Trophoblast cell (in vitro differentiated cells and primary cell): ENCODE data around the gene ADK.
"Not testable (repeated sequence)": the region's sequence is repeated elsewhere in the genome, so short reads cannot be mapped to it uniquely, and the experiment has no call there.

ENCODE experiments used
- DNase-seq, 2 donors: peaks; one replicate each; pipeline ENCODE4 v3.0.0-alpha.2; 2016
- H2AFZ ChIP-seq: 2 replicates; pipeline ENCODE4 v1.6.1; 2013; ENCODE audit warnings: low read length, moderate library complexity, mild to moderate bottlenecking; ENCODE audit not compliant: insufficient read depth, poor library complexity
- H2AK5ac ChIP-seq: 2 replicates; pipeline ENCODE4 v1.6.1; 2013; ENCODE audit warnings: mild to moderate bottlenecking, low read length
- H2BK120ac ChIP-seq: 2 replicates; pipeline ENCODE4 v1.6.1; 2013; ENCODE audit warnings: low read length, mild to moderate bottlenecking, moderate library complexity; ENCODE audit not compliant: insufficient read depth, poor library complexity
- H2BK12ac ChIP-seq: 2 replicates; pipeline ENCODE4 v1.6.1; 2013; ENCODE audit warnings: mild to moderate bottlenecking, low read length, moderate library complexity
- H2BK5ac ChIP-seq: 2 replicates; pipeline ENCODE4 v1.6.1; 2013; ENCODE audit warnings: low read length, low read depth, moderate library complexity, mild to moderate bottlenecking; ENCODE audit not compliant: poor library complexity
- H3K14ac ChIP-seq: 2 replicates; pipeline ENCODE4 v1.6.1; 2013; ENCODE audit warnings: mild to moderate bottlenecking, low read length
- H3K18ac ChIP-seq: 2 replicates; pipeline ENCODE4 v1.6.1; 2013; ENCODE audit warnings: mild to moderate bottlenecking, low read length
- H3K23ac ChIP-seq: 2 replicates; pipeline ENCODE4 v1.6.1; 2013; ENCODE audit warnings: low read length
- H3K27ac ChIP-seq: 2 replicates; pipeline ENCODE4 v1.5.1; 2013; ENCODE audit warnings: low read depth, mild to moderate bottlenecking, inconsistent platforms, low read length, moderate library complexity
- H3K27me3 ChIP-seq: 2 replicates; pipeline ENCODE4 v1.6.1; 2013; ENCODE audit warnings: inconsistent platforms, mild to moderate bottlenecking, low read length, moderate library complexity; ENCODE audit not compliant: insufficient read depth
- H3K36me3 ChIP-seq, 2 experiments: 1 replicate in 1 of 2; 2 replicates in 1 of 2; pipeline ENCODE4 v1.6.1; 2013; ENCODE audit warnings: low read length in 2 of 2, mild to moderate bottlenecking in 2 of 2, moderate library complexity in 1 of 2; ENCODE audit not compliant: insufficient read depth in 2 of 2, control insufficient read depth in 1 of 2
- H3K4ac ChIP-seq: 2 replicates; pipeline ENCODE4 v1.6.1; 2013; ENCODE audit warnings: low read depth, mild to moderate bottlenecking, low read length, moderate library complexity
- H3K4me1 ChIP-seq, 2 experiments: 1 replicate in 1 of 2; 2 replicates in 1 of 2; pipeline ENCODE4 v1.6.1; 2013; ENCODE audit warnings: low read length in 2 of 2, mild to moderate bottlenecking in 2 of 2, moderate library complexity in 1 of 2; ENCODE audit not compliant: insufficient read depth in 2 of 2, control insufficient read depth in 1 of 2
- H3K4me2 ChIP-seq: 2 replicates; pipeline ENCODE4 v1.6.1; 2013; ENCODE audit warnings: inconsistent platforms, mild to moderate bottlenecking, low read length, moderate library complexity
- H3K4me3 ChIP-seq: 2 replicates; pipeline ENCODE4 v1.5.1; 2013; ENCODE audit warnings: mild to moderate bottlenecking, low read depth, low read length, inconsistent platforms
- H3K79me1 ChIP-seq: one replicate; pipeline ENCODE4 v1.6.1; 2013; ENCODE audit warnings: low read length
- H3K79me2 ChIP-seq: 2 replicates; pipeline ENCODE4 v1.6.1; 2013; ENCODE audit warnings: low read length, mild to moderate bottlenecking; ENCODE audit not compliant: control insufficient read depth, insufficient read depth, poor library complexity
- H3K9ac ChIP-seq: 2 replicates; pipeline ENCODE4 v1.6.1; 2013; ENCODE audit warnings: mild to moderate bottlenecking, low read length
- H3K9me3 ChIP-seq: 2 replicates; pipeline ENCODE4 v1.6.1; 2013; ENCODE audit warnings: low read depth, mild to moderate bottlenecking, control low read depth, inconsistent platforms, low read length; ENCODE audit not compliant: insufficient read depth
- H4K12ac ChIP-seq: 2 replicates; pipeline ENCODE4 v1.6.1; 2013; ENCODE audit warnings: low read depth, mild to moderate bottlenecking, low read length, moderate library complexity
- H4K8ac ChIP-seq: 2 replicates; pipeline ENCODE4 v1.6.1; 2013; ENCODE audit warnings: low read depth, mild to moderate bottlenecking, low read length, moderate library complexity
- H4K91ac ChIP-seq: one replicate; pipeline ENCODE4 v1.6.1; 2013; ENCODE audit warnings: low read depth, mild to moderate bottlenecking, low read length, moderate library complexity
- WGBS: extraction: QIAGEN DNeasy Blood & Tissue Kit; methylation state at CpG from one replicate; pipeline ENCODE4 v1.1.7; 2013; ENCODE audit warnings: missing lambda C conversion rate; ENCODE audit not compliant: insufficient read length, insufficient coverage; ENCODE audit errors: extremely low coverage; 5-methylcytosine and 5-hydroxymethylcytosine counted together

Gene ADK

GRCh38 chr10:74521526-74521925 is 370.5 kb downstream of the ADK start:
- Histone ChIP-seq H2AK5ac (no peak overlapping the region), H3K4ac (no peak overlapping the region), H3K79me2 (no peaks in the 10 kb centered on the region), H2BK5ac (no peak overlapping the region), H4K91ac (no peak overlapping the region), H4K8ac (no peak overlapping the region), H3K18ac (no peak overlapping the region), H3K4me3 (no peak overlapping the region), H3K27me3 (no peaks in the 10 kb centered on the region), H3K4me1 (no peaks in the 10 kb centered on the region), H3K27ac (no peak overlapping the region), H3K23ac (no peak overlapping the region), H4K12ac (no peak overlapping the region), H3K36me3 (no peaks in the 10 kb centered on the region), H3K14ac (no peak overlapping the region), H3K9me3 (no peaks in the 10 kb centered on the region), H2AFZ (no peak overlapping the region), H3K9ac (no peak overlapping the region), H3K4me2 (no peak overlapping the region), H3K79me1 (no peaks in the 10 kb centered on the region), H2BK120ac (no peak overlapping the region), H2BK12ac (no peak overlapping the region)
- DNase-seq, result no peak
- no CpG with 5 or more reads among the region's 1 CpG for WGBS

DNA sequence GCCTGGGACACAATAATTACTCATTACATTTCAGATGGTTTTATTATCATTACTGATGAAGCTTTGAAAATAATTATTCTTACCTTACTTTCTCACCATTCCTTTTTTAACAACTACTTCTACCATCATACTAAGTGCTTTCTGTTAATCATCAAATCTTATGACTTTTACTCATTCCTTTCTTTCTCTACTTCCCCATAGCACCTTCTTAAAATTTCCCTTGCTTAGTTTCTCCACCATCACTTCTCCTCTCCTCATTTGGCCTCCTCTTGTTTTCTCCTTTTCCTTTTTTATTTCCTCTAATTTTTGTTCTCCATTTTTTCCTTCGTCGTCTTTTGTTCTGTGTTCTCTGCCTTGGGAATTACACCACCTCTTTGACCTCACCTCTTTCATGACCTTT is 372.2 kb downstream of the ADK start:
- H3K4me3 ChIP-seq, result no peak overlapping the region
- no peaks in the 10 kb centered on the region for H3K79me2 ChIP-seq
- H3K9ac ChIP-seq, result no peak overlapping the region
- H2BK5ac ChIP-seq, result no peak overlapping the region
- H2BK120ac ChIP-seq, result no peak overlapping the region
- no peaks in the 10 kb centered on the region for H3K36me3 ChIP-seq
- no peak overlapping the region for H2AFZ ChIP-seq
- no peak overlapping the region for H4K91ac ChIP-seq
- no peaks in the 10 kb centered on the region for H3K27me3 ChIP-seq
- no peak overlapping the region for H2AK5ac ChIP-seq
- H3K9me3 ChIP-seq, result no peaks in the 10 kb centered on the region
- H4K8ac ChIP-seq, result no peak overlapping the region
- no peak overlapping the region for H2BK12ac ChIP-seq
- WGBS, result no CpG with 5 or more reads among the region's 2 CpGs
- H3K14ac ChIP-seq, result no peak overlapping the region
- no peaks in the 10 kb centered on the region for H3K4me1 ChIP-seq
- no peak overlapping the region for H3K18ac ChIP-seq
- H3K4ac ChIP-seq, result no peak overlapping the region
- no peak for DNase-seq
- H3K23ac ChIP-seq, result no peak overlapping the region
- no peak overlapping the region for H3K4me2 ChIP-seq
- no peaks in the 10 kb centered on the region for H3K79me1 ChIP-seq
- no peak overlapping the region for H4K12ac ChIP-seq
- H3K27ac ChIP-seq, result no peak overlapping the region

DNA sequence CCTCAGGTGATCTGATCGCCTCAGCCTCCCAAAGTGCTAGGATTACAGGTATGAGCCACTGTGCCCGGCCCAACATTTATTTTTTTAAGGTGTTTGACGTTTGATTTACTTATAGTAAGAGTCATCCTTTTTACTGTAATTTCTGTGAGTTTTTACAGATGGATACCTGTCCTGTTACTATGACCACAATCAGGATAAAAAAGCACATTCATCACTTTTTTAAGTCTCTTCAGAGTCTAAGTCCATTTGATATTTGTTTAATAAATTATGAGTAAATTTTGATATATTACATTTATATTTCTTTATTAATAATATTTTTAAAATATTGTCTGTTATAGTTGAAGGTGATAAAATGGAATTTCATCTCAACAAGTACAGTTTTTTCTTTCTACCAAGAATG is 374.9 kb downstream of the ADK start:
- Histone ChIP-seq H3K27me3 (no peaks in the 10 kb centered on the region), H2AFZ (no peak overlapping the region), H2BK120ac (no peak overlapping the region), H3K79me2 (no peaks in the 10 kb centered on the region), H3K18ac (no peak overlapping the region), H3K36me3 (no peaks in the 10 kb centered on the region), H4K91ac (no peak overlapping the region), H3K79me1 (no peaks in the 10 kb centered on the region), H4K12ac (no peak overlapping the region), H3K4me2 (no peak overlapping the region), H3K9ac (no peak overlapping the region), H4K8ac (no peak overlapping the region), H3K23ac (no peak overlapping the region), H3K14ac (no peak overlapping the region), H3K27ac (no peak overlapping the region), H2BK12ac (no peak overlapping the region), H3K9me3 (no peaks in the 10 kb centered on the region), H2BK5ac (no peak overlapping the region), H2AK5ac (no peak overlapping the region), H3K4me1 (no peaks in the 10 kb centered on the region), H3K4ac (no peak overlapping the region), H3K4me3 (no peak overlapping the region)
- DNase-seq, result no peak
- no CpG with 5 or more reads among the region's 3 CpGs for whole genome bisulfite sequencing

- H3K18ac ChIP-seq, H3K79me2 ChIP-seq, H2AK5ac ChIP-seq, H4K12ac ChIP-seq, H3K36me3 ChIP-seq, H3K4me2 ChIP-seq, H3K4me1 ChIP-seq, H2BK5ac ChIP-seq, H3K27me3 ChIP-seq, H3K9ac ChIP-seq, H3K27ac ChIP-seq, H3K23ac ChIP-seq, H2BK12ac ChIP-seq, H3K4ac ChIP-seq, H2BK120ac ChIP-seq, H4K8ac ChIP-seq, H3K14ac ChIP-seq, H2AFZ ChIP-seq, H4K91ac ChIP-seq, H3K79me1 ChIP-seq, H3K4me3 ChIP-seq, H3K9me3 ChIP-seq, DNase-seq: not testable (repeated sequence)
- WGBS, result no CpG with 5 or more reads among the region's 5 CpGs
Observed at GRCh38 chr10:74527611-74528010, 376.6 kb downstream of the ADK start.
